Natural killer cell (primary cell): ENCODE results near the gene VIPR2. TPM values are rescaled to one million over a fixed set of nuclear protein-coding genes. Genes with fewer than 3 reads are reported as not detected.
"Not testable (repeated sequence)": the region's sequence is repeated elsewhere in the genome, so short reads cannot be mapped to it uniquely, and the experiment has no call there.

Experiments used
- ATAC-seq, 3 donors: fragments of 150-1000 bp in 2 of 3; fragments of 200-7000 bp in 1 of 3; cut with Tn5 transposase; 1 replicate in 1 of 3; 2 replicates in 2 of 3; pipeline ENCODE4 v1.10.0; 2021; ENCODE audit warnings: mild to moderate bottlenecking in 2 of 3, moderate library complexity in 2 of 3
- DNase-seq, 2 donors: peaks; one replicate each; pipeline versions ENCODE4 v3.0.0 to v3.0.0-alpha.2; 2013 to 2021; ENCODE audit warnings: mixed read lengths in 1 of 2
- H3K27ac ChIP-seq: one replicate; pipeline ENCODE4 v1.5.1; 2013; ENCODE audit warnings: mild to moderate bottlenecking, low read length
- H3K27me3 ChIP-seq: one replicate; pipeline ENCODE4 v1.6.1; 2013; ENCODE audit warnings: low read length; ENCODE audit not compliant: control insufficient read depth, insufficient read depth
- H3K36me3 ChIP-seq: one replicate; pipeline ENCODE4 v1.6.1; 2013; ENCODE audit warnings: low read length; ENCODE audit not compliant: control insufficient read depth, insufficient read depth
- H3K4me1 ChIP-seq: one replicate; pipeline ENCODE4 v1.6.1; 2013; ENCODE audit warnings: low read length; ENCODE audit not compliant: control insufficient read depth, insufficient read depth
- H3K4me3 ChIP-seq: one replicate; pipeline ENCODE4 v1.5.1; 2013; ENCODE audit warnings: low read length
- H3K9me3 ChIP-seq: one replicate; pipeline ENCODE4 v1.6.1; 2013; ENCODE audit warnings: low read length; ENCODE audit not compliant: control insufficient read depth, insufficient read depth
- H3K27ac Mint-ChIP-seq, 2 donors: one replicate each; pipeline ENCODE4 v1.8.0; 2022; ENCODE audit warnings: mild to moderate bottlenecking in 2 of 2, mixed read lengths in 2 of 2, moderate library complexity in 1 of 2
- H3K27me3 Mint-ChIP-seq, 2 donors: one replicate each; pipeline ENCODE4 v1.8.0; 2022; ENCODE audit warnings: low read depth in 2 of 2, mixed read lengths in 2 of 2
- H3K36me3 Mint-ChIP-seq: one replicate; pipeline ENCODE4 v1.8.0; 2022; ENCODE audit warnings: mixed read lengths
- H3K4me1 Mint-ChIP-seq, 2 donors: one replicate each; pipeline ENCODE4 v1.8.0; 2022; ENCODE audit warnings: mixed read lengths in 2 of 2
- H3K4me3 Mint-ChIP-seq: one replicate; pipeline ENCODE4 v1.8.0; 2022; ENCODE audit warnings: mild to moderate bottlenecking, moderate library complexity, mixed read lengths
- H3K9me3 Mint-ChIP-seq, 2 donors: one replicate each; pipeline ENCODE4 v1.8.0; 2022; ENCODE audit warnings: mixed read lengths in 2 of 2
- CTCF ChIP-seq: fragments of 200-600 bp; IDR thresholded peaks from one replicate; pipeline ENCODE4 v1.8.0; 2022; ENCODE audit warnings: antibody characterized with exemption
- WGBS: methylation state at CpG from one replicate; pipeline ENCODE4 v1.1.7; 2013; ENCODE audit warnings: missing lambda C conversion rate; ENCODE audit not compliant: insufficient coverage; 5-methylcytosine and 5-hydroxymethylcytosine counted together
- intact Hi-C: fragments of 100-400 bp; cut with micrococcal nuclease; formaldehyde crosslinking; loops from one replicate; pipeline ENCODE4 v1.14.2; 2022
- total RNA-seq, 4 donors: library from RNA; stranded (reverse); fragments of 120-200 nt in 1 of 4; gene quantifications; one replicate each; pipeline versions ENCODE4 v1.2.3 to v1.2.4, GENCODE V29; 2013 to 2022

Gene VIPR2
- total RNA-seq, 3 donors from 2014 or later (not counting 1 experiment from before 2014, with no cell fraction given), result 2.2 to 4.9 (median 4.7) TPM

- Histone ChIP-seq H3K27ac (no peak overlapping the region), H3K4me1 (no peaks in the 10 kb centered on the region), H3K4me3 (no peak overlapping the region), H3K36me3 (no peaks in the 10 kb centered on the region), H3K9me3 (no peaks in the 10 kb centered on the region), H3K27me3 (no peaks in the 10 kb centered on the region)
- Mint-ChIP-seq H3K36me3 (no peaks in the 10 kb centered on the region), H3K27ac (peak overlapping the region in 1 of 2 donors; percentile 27), H3K4me3 (no peak overlapping the region), H3K4me1 (peaks cover 0 to 12% of the 10 kb centered on the region in 2 donors), H3K9me3 (no peaks in the 10 kb centered on the region), H3K27me3 (peaks cover 5 to 11% of the 10 kb centered on the region in 2 donors)
- 95% methylated on average over 2 of the region's 2 CpGs for WGBS
- intact Hi-C loops, result no loop called here
- TF ChIP-seq CTCF, result no peak
- peak in 1 of 3 donors; percentile 39 for ATAC-seq
- peak in 1 of 2 donors; percentile 9 for DNase-seq
Observed at GRCh38 chr7:159083698-159084068, 61.0 kb downstream of the VIPR2 start.

GRCh38 chr7:159083001-159083697 lies 61.5 kb downstream of the VIPR2 start:
- no peaks in the 10 kb centered on the region for H3K27me3 ChIP-seq
- ATAC-seq (peak in 1 of 3 donors; percentile 10), DNase-seq (peak in 1 of 2 donors; percentile 7)
- TF ChIP-seq CTCF, result no peak
- H3K27ac Mint-ChIP-seq, result no peak overlapping the region
- H3K36me3 Mint-ChIP-seq, result no peaks in the 10 kb centered on the region
- H3K4me1 ChIP-seq, result no peaks in the 10 kb centered on the region
- no peaks in the 10 kb centered on the region for H3K9me3 ChIP-seq
- no peak overlapping the region for H3K27ac ChIP-seq
- no peak overlapping the region for H3K4me3 ChIP-seq
- peaks cover 5 to 14% of the 10 kb centered on the region in 2 donors for H3K27me3 Mint-ChIP-seq
- H3K4me3 Mint-ChIP-seq, result no peak overlapping the region
- peaks cover 0 to 12% of the 10 kb centered on the region in 2 donors for H3K4me1 Mint-ChIP-seq
- no peaks in the 10 kb centered on the region for H3K9me3 Mint-ChIP-seq
- 96% methylated on average over 13 of the region's 13 CpGs for WGBS
- H3K36me3 ChIP-seq, result no peaks in the 10 kb centered on the region
- intact Hi-C loops, result no loop called here

GRCh38 chr7:159082075-159082474 lies 62.6 kb downstream of the VIPR2 start:
- H3K4me3 Mint-ChIP-seq, H3K27ac Mint-ChIP-seq, H3K9me3 Mint-ChIP-seq, ATAC-seq, H3K36me3 Mint-ChIP-seq, intact Hi-C loops, H3K27ac ChIP-seq, H3K27me3 ChIP-seq, H3K4me3 ChIP-seq, DNase-seq, H3K4me1 ChIP-seq, H3K36me3 ChIP-seq, H3K9me3 ChIP-seq: not testable (repeated sequence)
- H3K4me1 Mint-ChIP-seq, result peaks cover 0 to 12% of the 10 kb centered on the region in 2 donors
- peaks cover 7 to 16% of the 10 kb centered on the region in 2 donors for H3K27me3 Mint-ChIP-seq
- WGBS, result 100% methylated on average over 1 of the region's 5 CpGs

- Mint-ChIP-seq H3K4me3 (no peak overlapping the region), H3K36me3 (no peaks in the 10 kb centered on the region), H3K9me3 (no peaks in the 10 kb centered on the region), H3K4me1 (peaks cover 0 to 8% of the 10 kb centered on the region in 2 donors), H3K27ac (no peak overlapping the region), H3K27me3 (peaks cover 7 to 8% of the 10 kb centered on the region in 2 donors)
- H3K9me3 ChIP-seq, result no peaks in the 10 kb centered on the region
- 91% methylated on average over 6 of the region's 6 CpGs for WGBS
- ATAC-seq, result no peak
- no peak overlapping the region for H3K4me3 ChIP-seq
- H3K27me3 ChIP-seq, result no peaks in the 10 kb centered on the region
- intact Hi-C loops, result no loop called here
- DNase-seq, result no peak
- no peak overlapping the region for H3K27ac ChIP-seq
- H3K36me3 ChIP-seq, result no peaks in the 10 kb centered on the region
- H3K4me1 ChIP-seq, result no peaks in the 10 kb centered on the region
- TF ChIP-seq CTCF, result no peak
Observed at GRCh38 chr7:159078911-159079270, 65.8 kb downstream of the VIPR2 start.
